H9 (cell line): ENCODE results near the gene SECISBP2. TPM values are rescaled to one million over a fixed set of nuclear protein-coding genes. Genes with fewer than 3 reads are reported as not detected.

ENCODE experiments used
- DNase-seq: peaks from one replicate; pipeline ENCODE4 v3.0.0-alpha.2; 2017
- H2AFZ ChIP-seq: one replicate; pipeline ENCODE4 v1.6.1; 2013; ENCODE audit warnings: mild to moderate bottlenecking, low read length, control low read depth, moderate library complexity
- H2AK5ac ChIP-seq: 2 replicates; pipeline ENCODE4 v1.6.1; 2013; ENCODE audit warnings: low read length, control low read depth, mixed read lengths; ENCODE audit not compliant: insufficient read length
- H2BK120ac ChIP-seq: one replicate; pipeline ENCODE4 v1.6.1; 2013; ENCODE audit warnings: low read depth, mild to moderate bottlenecking, low read length, control low read depth, inconsistent platforms; ENCODE audit not compliant: poor library complexity, severe bottlenecking
- H2BK12ac ChIP-seq: 2 replicates; pipeline ENCODE4 v1.6.1; 2013; ENCODE audit warnings: low read length, control low read depth, mixed read lengths, low read depth; ENCODE audit not compliant: insufficient read length
- H2BK15ac ChIP-seq: 2 replicates; pipeline ENCODE4 v1.6.1; 2013; ENCODE audit warnings: low read depth, low read length, control low read depth
- H2BK20ac ChIP-seq: one replicate; pipeline ENCODE4 v1.6.1; 2013; ENCODE audit warnings: low read depth, mild to moderate bottlenecking, low read length, control low read depth, inconsistent platforms; ENCODE audit not compliant: poor library complexity, severe bottlenecking
- H2BK5ac ChIP-seq: 2 replicates; pipeline ENCODE4 v1.6.1; 2013; ENCODE audit warnings: low read length, control low read depth, mixed read lengths; ENCODE audit not compliant: insufficient read length
- H3K14ac ChIP-seq: 2 replicates; pipeline ENCODE4 v1.6.1; 2013; ENCODE audit warnings: low read length, control low read depth; ENCODE audit not compliant: insufficient read depth
- H3K18ac ChIP-seq: 2 replicates; pipeline ENCODE4 v1.6.1; 2013; ENCODE audit warnings: low read depth, mild to moderate bottlenecking, mixed read lengths, low read length, control low read depth; ENCODE audit not compliant: insufficient read length
- H3K23ac ChIP-seq: 2 replicates; pipeline ENCODE4 v1.6.1; 2013; ENCODE audit warnings: low read length, control low read depth, mixed read lengths, low read depth; ENCODE audit not compliant: insufficient read length
- H3K23me2 ChIP-seq: 2 replicates; pipeline ENCODE4 v1.6.1; 2013; ENCODE audit warnings: low read depth, mild to moderate bottlenecking, mixed read lengths, low read length, control low read depth; ENCODE audit not compliant: insufficient read length, poor library complexity, severe bottlenecking
- H3K27ac ChIP-seq: 2 replicates; pipeline ENCODE4 v1.5.1; 2013; ENCODE audit warnings: low read length, control low read depth, mixed read lengths, low read depth; ENCODE audit not compliant: insufficient read length
- H3K27me3 ChIP-seq: 2 replicates; pipeline ENCODE4 v1.6.1; 2013; ENCODE audit warnings: low read length, control low read depth, inconsistent platforms; ENCODE audit not compliant: insufficient read depth
- H3K4ac ChIP-seq: 2 replicates; pipeline ENCODE4 v1.6.1; 2013; ENCODE audit warnings: low read depth, mild to moderate bottlenecking, control low read depth, inconsistent platforms, low read length, moderate library complexity
- H3K4me1 ChIP-seq: 2 replicates; pipeline ENCODE4 v1.6.1; 2013; ENCODE audit warnings: low read length, control low read depth, inconsistent platforms; ENCODE audit not compliant: insufficient read depth
- H3K4me2 ChIP-seq: 2 replicates; pipeline ENCODE4 v1.6.1; 2013; ENCODE audit warnings: low read length, control low read depth, mixed read lengths; ENCODE audit not compliant: insufficient read length, insufficient read depth
- H3K56ac ChIP-seq: 2 replicates; pipeline ENCODE4 v1.6.1; 2013; ENCODE audit warnings: low read depth, mild to moderate bottlenecking, mixed read lengths, low read length, control low read depth; ENCODE audit not compliant: insufficient read length
- H3K79me1 ChIP-seq: 2 replicates; pipeline ENCODE4 v1.6.1; 2013; ENCODE audit warnings: low read depth, mild to moderate bottlenecking, moderate library complexity, low read length, control low read depth, inconsistent platforms; ENCODE audit not compliant: insufficient read depth, poor library complexity, severe bottlenecking
- H3K79me2 ChIP-seq: 2 replicates; pipeline ENCODE4 v1.6.1; 2013; ENCODE audit warnings: low read length, control low read depth, inconsistent platforms; ENCODE audit not compliant: insufficient read depth
- H3K9ac ChIP-seq: 2 replicates; pipeline ENCODE4 v1.6.1; 2013; ENCODE audit warnings: low read length, control low read depth, mixed read lengths; ENCODE audit not compliant: insufficient read length; ENCODE audit errors: extremely low read depth
- H3K9me3 ChIP-seq: one replicate; pipeline ENCODE4 v1.6.1; 2013; ENCODE audit warnings: low read depth, low read length, inconsistent platforms; ENCODE audit not compliant: control insufficient read depth
- H3T11ph ChIP-seq: one replicate; pipeline ENCODE4 v1.6.1; 2013; ENCODE audit warnings: mild to moderate bottlenecking, low read length, control low read depth, inconsistent platforms
- H4K20me1 ChIP-seq: one replicate; pipeline ENCODE4 v1.6.1; 2013; ENCODE audit not compliant: control insufficient read depth, insufficient read length, insufficient read depth
- H4K5ac ChIP-seq: 2 replicates; pipeline ENCODE4 v1.6.1; 2013; ENCODE audit warnings: low read depth, mild to moderate bottlenecking, mixed read lengths, low read length, control low read depth; ENCODE audit not compliant: insufficient read length
- H4K8ac ChIP-seq: replicated peaks from 2 replicates; pipeline ENCODE4 v1.6.1; 2013; ENCODE audit warnings: low read length, control low read depth, mixed read lengths, low read depth; ENCODE audit not compliant: insufficient read length
- H4K91ac ChIP-seq: 2 replicates; pipeline ENCODE4 v1.6.1; 2013; ENCODE audit warnings: low read depth, mild to moderate bottlenecking, moderate library complexity, mixed read lengths, low read length, control low read depth; ENCODE audit not compliant: insufficient read length
- H3K27ac Mint-ChIP-seq, 3 experiments: 2 replicates in 2 of 3; 3 replicates in 1 of 3; pipeline ENCODE4 v1.8.0; 2020 to 2021; ENCODE audit warnings: mixed read lengths in 3 of 3, mild to moderate bottlenecking in 1 of 3, moderate library complexity in 1 of 3
- H3K27me3 Mint-ChIP-seq: 2 replicates; pipeline ENCODE4 v1.8.0; 2021; ENCODE audit warnings: low read depth, mild to moderate bottlenecking, moderate library complexity, mixed read lengths
- H3K36me3 Mint-ChIP-seq, 3 experiments: 2 replicates in 2 of 3; 3 replicates in 1 of 3; pipeline ENCODE4 v1.8.0; 2020 to 2021; ENCODE audit warnings: low read depth in 3 of 3, mixed read lengths in 3 of 3; ENCODE audit not compliant: insufficient read depth in 1 of 3
- H3K4me1 Mint-ChIP-seq, 2 experiments: 2 replicates each; pipeline ENCODE4 v1.8.0; 2020; ENCODE audit warnings: mixed read lengths in 2 of 2
- H3K4me3 Mint-ChIP-seq, 2 experiments: 2 replicates in 1 of 2; 3 replicates in 1 of 2; pipeline ENCODE4 v1.8.0; 2020 to 2021; ENCODE audit warnings: mild to moderate bottlenecking in 2 of 2, mixed read lengths in 2 of 2, moderate library complexity in 1 of 2
- H3K9me3 Mint-ChIP-seq, 2 experiments: 2 replicates in 1 of 2; 3 replicates in 1 of 2; pipeline ENCODE4 v1.8.0; 2020; ENCODE audit warnings: mild to moderate bottlenecking in 2 of 2, mixed read lengths in 2 of 2, moderate library complexity in 1 of 2
- WGBS: extraction: QIAGEN DNeasy Blood & Tissue Kit; methylation state at CpG from one replicate; pipeline ENCODE4 v1.1.7; 2013; ENCODE audit warnings: missing lambda C conversion rate, low lambda C conversion rate, mixed read lengths; ENCODE audit not compliant: insufficient read length; ENCODE audit errors: extremely low coverage; 5-methylcytosine and 5-hydroxymethylcytosine counted together
- total RNA-seq: library from RNA; stranded (reverse); gene quantifications from 2 replicates; pipeline ENCODE4 v1.2.1, GENCODE V29; 2021
- TF ChIP-seq, protein P1 (sequence below): fragments of 200-600 bp; sonication (generic); conservative IDR thresholded peaks from 3 replicates; pipeline ENCODE4 v1.8.0; 2021; ENCODE audit warnings: antibody characterized with exemption, mild to moderate bottlenecking

The SECISBP2 gene
- total RNA-seq, 1 experiment from 2014 or later, result 62.7 TPM

DNA sequence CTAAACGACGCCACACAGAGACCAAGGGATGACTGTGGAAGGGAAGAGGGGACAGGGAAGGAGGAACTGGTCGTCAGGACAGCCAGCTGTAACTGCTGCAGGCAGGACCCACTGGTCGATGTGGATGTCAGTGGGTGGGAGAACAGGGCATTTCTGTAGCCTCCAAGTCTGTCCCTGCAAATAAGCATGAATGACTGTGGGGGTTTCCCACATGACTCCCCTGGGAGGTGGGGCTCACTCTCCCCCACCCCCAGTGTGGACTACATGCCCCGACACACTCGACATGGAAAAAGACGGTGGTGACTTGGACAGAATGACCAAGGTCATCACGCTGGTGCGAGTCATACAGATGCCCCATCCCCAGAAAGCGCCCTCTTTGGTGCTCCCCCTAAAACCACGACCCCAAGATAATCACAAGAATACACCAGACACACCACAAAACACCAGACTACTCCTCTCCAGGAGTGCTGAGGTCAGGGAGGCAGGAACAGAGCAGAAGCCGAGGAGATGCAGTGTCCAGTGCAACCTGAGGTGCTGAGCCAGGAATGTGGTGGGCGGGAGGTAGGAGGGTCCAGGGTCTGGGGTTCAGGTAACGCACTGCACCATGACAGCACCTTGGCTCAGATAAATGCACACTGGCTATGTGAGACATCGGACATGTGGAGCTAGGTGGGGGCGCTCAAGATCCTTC, 64.9 kb downstream of the SECISBP2 start:
- Histone ChIP-seq H3K4me1 (no peaks in the 10 kb centered on the region), H3K4ac (no peak overlapping the region), H4K91ac (no peak overlapping the region), H4K20me1 (no peaks in the 10 kb centered on the region), H3K9ac (no peak overlapping the region), H4K5ac (no peak overlapping the region), H3T11ph (no peak overlapping the region), H3K79me1 (no peaks in the 10 kb centered on the region), H2BK20ac (no peak overlapping the region), H3K9me3 (no peaks in the 10 kb centered on the region), H2BK15ac (no peak overlapping the region), H3K18ac (no peak overlapping the region), H3K79me2 (no peaks in the 10 kb centered on the region), H2BK120ac (no peak overlapping the region), H3K14ac (no peak overlapping the region), H3K4me2 (no peak overlapping the region), H3K27me3 (no peaks in the 10 kb centered on the region), H2BK5ac (no peak overlapping the region), H3K23ac (no peak overlapping the region), H2BK12ac (no peak overlapping the region), H4K8ac (no peak overlapping the region), H2AK5ac (no peak overlapping the region), H3K56ac (no peak overlapping the region), H3K23me2 (no peaks in the 10 kb centered on the region), H2AFZ (no peak overlapping the region), H3K27ac (no peak overlapping the region)
- peaks cover 0 to 2% of the 10 kb centered on the region in 2 experiments; a peak in 1 of 4 replicates for H3K4me1 Mint-ChIP-seq
- H3K4me3 Mint-ChIP-seq, result no peak overlapping the region
- DNase-seq, result no peak
- no peaks in the 10 kb centered on the region for H3K27me3 Mint-ChIP-seq
- TF ChIP-seq, protein P1, sequence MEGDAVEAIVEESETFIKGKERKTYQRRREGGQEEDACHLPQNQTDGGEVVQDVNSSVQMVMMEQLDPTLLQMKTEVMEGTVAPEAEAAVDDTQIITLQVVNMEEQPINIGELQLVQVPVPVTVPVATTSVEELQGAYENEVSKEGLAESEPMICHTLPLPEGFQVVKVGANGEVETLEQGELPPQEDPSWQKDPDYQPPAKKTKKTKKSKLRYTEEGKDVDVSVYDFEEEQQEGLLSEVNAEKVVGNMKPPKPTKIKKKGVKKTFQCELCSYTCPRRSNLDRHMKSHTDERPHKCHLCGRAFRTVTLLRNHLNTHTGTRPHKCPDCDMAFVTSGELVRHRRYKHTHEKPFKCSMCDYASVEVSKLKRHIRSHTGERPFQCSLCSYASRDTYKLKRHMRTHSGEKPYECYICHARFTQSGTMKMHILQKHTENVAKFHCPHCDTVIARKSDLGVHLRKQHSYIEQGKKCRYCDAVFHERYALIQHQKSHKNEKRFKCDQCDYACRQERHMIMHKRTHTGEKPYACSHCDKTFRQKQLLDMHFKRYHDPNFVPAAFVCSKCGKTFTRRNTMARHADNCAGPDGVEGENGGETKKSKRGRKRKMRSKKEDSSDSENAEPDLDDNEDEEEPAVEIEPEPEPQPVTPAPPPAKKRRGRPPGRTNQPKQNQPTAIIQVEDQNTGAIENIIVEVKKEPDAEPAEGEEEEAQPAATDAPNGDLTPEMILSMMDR, result no peak
- H3K9me3 Mint-ChIP-seq, result no peaks in the 10 kb centered on the region
- peaks cover 26 to 82% (median 78%) of the 10 kb centered on the region in 3 experiments; a peak in 6 of 7 replicates for H3K36me3 Mint-ChIP-seq
- no CpG with 5 or more reads among the region's 16 CpGs for WGBS
- peak overlapping the region in 1 of 3 experiments; percentile 23; a peak in 2 of 7 replicates for H3K27ac Mint-ChIP-seq
